Cardiac septum (tissue), 1 donor: Measurements from ENCODE around the gene PLEKHO2. TPM values are rescaled to one million over a fixed set of nuclear protein-coding genes. Genes with fewer than 3 reads are reported as not detected.

Experiments used
- DNase-seq: peaks from one replicate; pipeline ENCODE4 v3.0.0-alpha.2; 2020; ENCODE audit warnings: low spot score
- intact Hi-C: fragments of 100-400 bp; cut with DNase I; formaldehyde crosslinking; loops from one replicate; pipeline ENCODE4 v1.14.0; 2022
- total RNA-seq: library from RNA; stranded (reverse); fragmentation: NEBNext Ultra II Directional; extraction: Animal tissue kit (Norgen Biotek cat#: 25700); gene quantifications from one replicate; pipeline ENCODE4 v1.2.1, GENCODE V29; 2021
- donor health status: DM: no; HTN: no; CAD: no.

PLEKHO2 gene
- total RNA-seq, 1 donor from 2014 or later = 10.4 TPM

DNA sequence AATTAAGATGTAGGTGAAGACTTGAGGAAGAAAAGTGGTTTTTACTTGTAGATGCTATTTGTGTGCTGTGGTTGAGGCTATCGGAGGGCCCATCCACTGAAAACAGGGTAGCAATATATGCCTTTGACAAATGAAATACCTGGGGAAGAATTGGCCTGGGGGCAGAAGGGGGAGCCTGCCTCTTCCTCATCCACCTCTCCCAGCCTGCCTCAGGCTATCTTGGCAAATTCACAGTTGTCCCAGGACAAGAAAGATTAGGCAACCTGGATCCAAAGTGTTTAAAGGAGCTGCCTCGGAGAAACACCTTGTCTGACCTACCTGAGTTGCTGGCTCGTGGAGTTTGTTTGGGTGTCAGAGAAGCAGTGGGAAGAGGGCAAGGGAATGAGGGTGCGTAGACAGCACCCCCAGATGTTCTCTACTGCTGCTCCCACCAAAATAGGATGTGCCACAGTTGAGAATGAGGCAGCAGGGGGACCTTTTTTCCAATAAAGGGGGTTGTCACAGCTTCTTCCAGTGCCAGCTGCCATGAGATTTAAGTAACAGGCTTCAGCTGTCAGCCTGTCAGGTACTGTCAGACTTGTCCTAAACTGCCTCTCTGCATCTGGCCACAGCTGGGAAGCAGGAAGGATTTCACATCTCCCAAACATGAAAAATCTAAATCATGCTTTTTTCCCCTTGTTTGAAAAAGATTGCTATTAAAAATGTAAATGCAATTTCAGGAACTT is 9.2 kb downstream of the PLEKHO2 start:
- intact Hi-C loops = no loop called here
- no peak for DNase-seq

DNA sequence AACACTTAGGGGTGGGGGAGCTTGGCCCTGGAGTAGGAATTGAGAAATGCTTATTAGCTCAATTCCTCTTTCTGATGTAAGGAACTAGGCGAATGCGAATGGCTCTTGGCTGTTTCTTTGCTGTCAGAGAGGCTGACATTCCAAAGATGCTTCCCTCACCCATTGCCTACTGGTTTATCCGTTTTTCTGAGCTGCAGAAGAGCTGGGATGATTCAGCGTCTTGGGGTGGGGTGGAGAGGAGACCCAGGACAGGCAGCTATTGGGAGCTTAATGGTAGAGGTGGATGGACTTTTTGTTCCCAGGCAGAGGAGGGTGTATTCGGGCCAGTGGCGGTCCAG is 9.8 kb downstream of the PLEKHO2 start:
- intact Hi-C loops = no loop called here
- no peak for DNase-seq

- intact Hi-C loops = no loop called here
- no peak for DNase-seq
These were observed 12.3 kb downstream of the PLEKHO2 start for GRCh38 chr15:64854041-64854440.

- intact Hi-C loops = no loop called here
- DNase-seq = no peak
These were observed 12.8 kb downstream of the PLEKHO2 start for GRCh38 chr15:64854526-64854925.

DNA sequence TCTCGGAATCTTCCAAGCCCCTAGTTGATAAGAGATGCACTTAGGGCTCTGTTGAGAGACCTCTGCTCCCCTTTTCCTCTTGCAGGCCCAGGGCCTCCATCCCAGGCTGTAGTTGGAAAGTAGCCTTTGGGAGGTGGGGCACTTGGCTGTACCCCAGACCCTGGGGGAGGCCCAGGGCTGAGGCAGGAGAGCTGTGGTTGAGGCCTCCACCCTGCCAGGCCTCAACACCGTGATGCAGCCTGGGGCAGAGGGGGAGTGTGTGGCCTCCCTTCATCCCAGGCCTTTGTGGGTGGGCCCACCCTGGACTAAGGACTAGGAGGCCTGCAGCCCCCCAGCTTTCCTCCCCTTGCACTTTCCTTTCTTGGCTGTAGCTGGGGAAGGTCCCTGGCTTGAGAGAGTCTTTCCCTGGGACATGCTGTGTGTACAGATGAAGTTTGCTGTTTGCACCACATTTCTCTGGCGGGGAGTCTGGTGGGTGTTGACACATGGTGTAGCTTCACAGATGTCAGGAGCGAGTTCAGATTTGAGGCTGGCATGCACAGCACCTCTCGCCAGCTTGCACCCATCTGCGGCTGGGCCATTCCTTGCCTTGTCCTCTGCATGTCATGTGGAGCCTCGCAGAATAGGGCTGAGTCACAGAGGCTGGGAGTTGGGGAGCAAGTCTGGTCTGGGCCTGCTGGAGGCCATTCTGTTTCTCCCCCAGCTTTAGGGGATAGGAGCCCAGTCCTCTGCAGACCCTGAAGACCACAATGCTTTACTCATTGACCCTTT is 13.7 kb downstream of the PLEKHO2 start:
- intact Hi-C loops = no loop called here
- no peak for DNase-seq

GRCh38 chr15:64856429-64857145 is 14.9 kb downstream of the PLEKHO2 start:
- DNase-seq = no peak
- intact Hi-C loops = no loop called here

GRCh38 chr15:64857421-64857820 is 15.7 kb downstream of the PLEKHO2 start:
- intact Hi-C loops = no loop called here
- DNase-seq = no peak

DNA sequence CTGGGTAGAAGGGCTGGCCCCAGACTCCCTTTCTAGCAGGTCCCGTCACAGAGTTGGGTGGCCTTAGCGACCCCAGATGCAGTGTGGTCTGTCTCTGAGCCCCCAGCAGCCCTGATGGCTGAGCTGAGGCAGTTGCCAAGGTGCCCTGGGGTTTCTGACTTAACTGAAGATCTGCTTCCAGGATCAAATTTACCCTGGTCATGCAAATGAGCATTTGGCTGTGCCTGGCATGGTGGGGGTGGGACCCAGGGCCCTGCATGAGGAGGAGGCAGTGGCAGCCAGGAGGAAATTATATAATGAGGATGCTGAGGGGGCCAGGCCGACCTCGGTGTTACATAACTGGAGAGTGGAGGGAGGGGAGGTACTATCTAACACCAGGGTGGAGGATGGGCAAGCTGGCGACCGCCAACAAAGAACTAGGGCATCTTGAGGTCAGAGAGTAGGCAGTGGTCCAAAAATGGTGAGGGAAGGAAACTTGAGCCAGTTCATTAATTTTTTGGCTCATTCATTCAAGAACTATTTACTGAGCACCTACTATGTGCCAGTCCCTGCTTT is 16.4 kb downstream of the PLEKHO2 start:
- DNase-seq = no peak
- intact Hi-C loops = no loop called here

DNA sequence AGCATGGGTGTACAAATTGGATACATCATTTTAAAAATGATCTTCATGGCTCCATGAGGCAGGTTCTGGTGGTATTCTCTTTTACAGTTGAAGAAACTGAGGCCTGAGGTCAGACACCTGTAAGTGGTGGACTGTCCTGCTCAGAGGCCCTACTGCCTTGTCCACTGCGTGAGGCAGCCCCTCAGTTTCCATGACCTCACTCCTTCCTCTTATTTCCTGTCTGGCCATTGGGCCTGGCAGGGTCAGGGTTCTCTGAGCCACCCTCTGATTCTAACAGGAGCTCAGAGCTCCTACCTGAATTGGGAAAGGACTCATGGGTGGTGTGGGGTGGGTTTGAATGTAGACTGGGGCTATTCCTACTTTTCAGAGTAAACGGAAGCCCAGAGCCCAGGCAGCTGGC is 17.5 kb downstream of the PLEKHO2 start:
- no peak for DNase-seq
- intact Hi-C loops = no loop called here

GRCh38 chr15:64861331-64861730 is 19.6 kb downstream of the PLEKHO2 start:
- intact Hi-C loops = no loop called here

DNA sequence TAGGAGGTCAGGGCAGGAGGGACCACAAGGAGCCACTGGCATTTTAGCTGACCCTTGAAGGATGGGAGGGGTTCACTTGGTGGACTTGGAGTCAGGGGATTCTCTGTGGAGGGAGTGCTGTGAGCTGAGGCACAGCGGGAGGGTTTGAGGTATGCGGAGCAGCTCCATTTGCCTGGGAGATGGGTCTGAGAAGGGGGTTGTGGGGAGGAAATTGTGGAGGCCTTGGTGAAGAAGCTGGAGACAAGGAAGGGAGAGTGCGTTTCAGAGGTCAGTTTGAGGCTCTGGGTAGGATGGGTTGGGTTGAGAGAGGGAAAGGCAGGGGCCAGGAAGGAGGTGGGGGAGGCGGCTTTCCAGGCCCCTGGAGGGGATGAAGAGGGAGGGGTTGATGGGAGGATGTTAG is 20.2 kb downstream of the PLEKHO2 start:
- no peak for DNase-seq
- intact Hi-C loops = no loop called here

More at GRCh38 chr15:64861331-64861730, 19.6 kb downstream of the PLEKHO2 start:
- DNase-seq = no peak

DNA sequence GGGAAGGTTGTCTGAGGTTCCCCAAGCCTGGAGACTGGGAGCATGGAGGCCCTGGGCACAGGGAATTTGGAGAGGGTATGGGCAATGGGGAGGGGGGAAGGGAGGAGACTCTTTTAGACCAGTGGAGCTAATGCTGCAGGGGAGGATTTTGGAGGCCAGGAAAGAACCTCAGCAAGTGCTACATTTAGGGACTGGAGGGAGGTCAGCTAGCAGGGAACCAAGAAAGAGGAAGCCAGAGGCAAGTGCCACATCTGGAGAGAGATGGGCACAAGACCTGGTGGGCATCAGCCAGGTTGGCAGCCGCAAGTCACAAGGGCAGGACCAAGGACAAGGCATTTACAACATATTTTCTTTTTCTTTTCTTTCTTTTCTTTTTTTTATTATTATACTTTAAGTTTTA is 20.7 kb downstream of the PLEKHO2 start:
- intact Hi-C loops = no loop called here
- no peak for DNase-seq

- no peak for DNase-seq
- intact Hi-C loops = no loop called here
These were observed 22.4 kb downstream of the PLEKHO2 start for GRCh38 chr15:64864068-64864467.

- DNase-seq = no peak
- intact Hi-C loops = no loop called here
These were observed 23.6 kb downstream of the PLEKHO2 start for GRCh38 chr15:64865126-64865997.

- intact Hi-C loops = no loop called here
- no peak for DNase-seq
These were observed 24.3 kb downstream of the PLEKHO2 start for GRCh38 chr15:64865998-64866520.

GRCh38 chr15:64869501-64869900 is 27.8 kb downstream of the PLEKHO2 start:
- intact Hi-C loops = no loop called here
- no peak for DNase-seq

DNA sequence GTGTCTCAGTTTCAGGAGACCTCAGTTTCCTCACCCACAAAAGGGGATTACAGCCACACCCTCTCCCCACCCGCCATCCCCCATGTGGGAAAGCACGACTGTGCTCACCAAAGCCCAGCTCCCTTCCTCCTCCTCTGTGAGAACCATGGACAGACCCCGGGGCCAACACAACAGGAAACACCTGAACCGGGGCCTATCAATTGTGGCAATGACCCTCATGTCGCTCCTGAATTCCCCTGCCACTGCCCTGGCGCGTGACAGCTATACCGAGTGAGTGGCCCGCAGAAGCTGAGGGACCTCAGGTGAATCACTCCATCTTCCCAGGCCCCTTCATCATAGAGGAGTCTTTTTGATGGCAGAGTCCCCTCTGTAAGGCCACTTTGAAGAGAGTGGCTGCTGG is 28.6 kb downstream of the PLEKHO2 start:
- DNase-seq = no peak

DNA sequence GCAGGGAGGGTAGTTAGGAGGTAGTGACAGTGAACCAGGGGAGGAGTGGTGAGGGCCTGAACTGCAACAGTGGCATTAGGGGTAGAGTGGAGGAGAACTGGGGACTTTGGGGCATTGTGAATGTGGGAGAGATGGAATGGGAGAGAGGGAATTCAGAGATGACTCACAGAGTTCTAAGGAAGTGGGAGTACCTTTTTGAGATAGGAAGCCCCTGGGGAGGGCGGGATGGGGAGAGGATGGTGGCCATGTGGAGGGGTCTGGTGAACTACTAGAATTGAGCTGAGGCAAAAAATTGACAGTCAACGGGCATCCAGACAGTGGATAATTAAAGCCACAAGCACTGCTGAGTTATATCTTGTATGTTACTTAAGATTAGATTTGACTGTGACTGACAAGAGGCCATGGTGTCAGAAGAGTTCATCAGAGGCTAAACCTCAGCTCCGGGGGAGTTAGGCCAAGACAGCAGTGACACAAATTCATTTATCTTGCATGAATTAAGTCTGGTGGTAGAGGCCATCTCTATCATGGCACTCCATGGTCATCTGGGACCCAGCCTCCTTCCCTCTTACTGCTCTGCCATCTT is 34.0 kb downstream of the PLEKHO2 start:
- no peak for DNase-seq
- intact Hi-C loops = no loop called here

More for the DNA sequence above, 28.6 kb downstream of the PLEKHO2 start:
- intact Hi-C loops = no loop called here

- peak; percentile 94 for DNase-seq
- intact Hi-C loops = no loop called here
These were observed 35.7 kb downstream of the PLEKHO2 start for GRCh38 chr15:64877435-64877834.
